H1 (cell line): ENCODE results near the gene ZNF789. TPM values are rescaled to one million over a fixed set of nuclear protein-coding genes. Genes with fewer than 3 reads are reported as not detected.

Source experiments
- CTCF ChIA-PET: fragments of 300-600 bp; sonication (Branson Sonifier 250); formaldehyde crosslinking; loops from one replicate; lab custom pipeline; 2021; ENCODE audit not compliant: partially characterized antibody; lab: Charles Lee
- POLR2A ChIA-PET: fragments of 300-600 bp; sonication (Branson Sonifier 250); formaldehyde crosslinking; loops from one replicate; lab custom pipeline; 2021; ENCODE audit warnings: inconsistent platforms; ENCODE audit not compliant: partially characterized antibody; lab: Charles Lee
- DNase-seq, 2 experiments: peaks; one replicate each; pipeline versions ENCODE4 v3.0.0 to v3.0.0-alpha.2; 2010 to 2022; ENCODE audit warnings: low spot score in 2 of 2, low read depth in 1 of 2, mixed read lengths in 1 of 2
- FAIRE-seq: peaks from 2 replicates; lab custom pipeline; 2011; peaks lifted over from hg19 to GRCh38; lab: Jason Lieb, UNC
- H2AFZ ChIP-seq: 2 replicates; pipeline ENCODE4 v1.8.1; 2012; ENCODE audit warnings: low read length, inconsistent platforms
- H2AK5ac ChIP-seq: 2 replicates; pipeline ENCODE4 v1.6.1; 2013; ENCODE audit warnings: low read depth, low read length
- H2BK120ac ChIP-seq: replicated peaks from 2 replicates; pipeline ENCODE3; 2013; ENCODE audit warnings: low read depth, low read length, inconsistent platforms
- H2BK12ac ChIP-seq: 2 replicates; pipeline ENCODE4 v1.6.1; 2013; ENCODE audit warnings: low read depth, low read length
- H2BK15ac ChIP-seq: 2 replicates; pipeline ENCODE4 v1.6.1; 2013; ENCODE audit warnings: low read length
- H2BK20ac ChIP-seq: 2 replicates; pipeline ENCODE4 v1.6.1; 2013; ENCODE audit warnings: low read length
- H2BK5ac ChIP-seq: 2 replicates; pipeline ENCODE4 v1.6.1; 2013; ENCODE audit warnings: low read depth, low read length
- H3K14ac ChIP-seq: 2 replicates; pipeline ENCODE4 v1.6.1; 2013; ENCODE audit warnings: inconsistent platforms; ENCODE audit not compliant: insufficient read length
- H3K18ac ChIP-seq: 2 replicates; pipeline ENCODE4 v1.6.1; 2013; ENCODE audit warnings: low read length; ENCODE audit errors: extremely low read depth
- H3K23ac ChIP-seq: 2 replicates; pipeline ENCODE4 v1.6.1; 2013; ENCODE audit warnings: inconsistent platforms; ENCODE audit not compliant: insufficient read length
- H3K23me2 ChIP-seq: 2 replicates; pipeline ENCODE4 v1.6.1; 2013; ENCODE audit warnings: low read depth, low read length
- H3K27ac ChIP-seq: 2 replicates; pipeline ENCODE4 v1.6.1; 2011; ENCODE audit warnings: low read depth, low read length, inconsistent platforms
- H3K27me3 ChIP-seq, 4 experiments: replicated peaks in 1 of 4; 1 replicate in 1 of 4; 2 replicates in 3 of 4; pipeline versions ENCODE4 v1.6.1 to v1.8.1; 2011 to 2013; ENCODE audit warnings: low read length in 3 of 4, mild to moderate bottlenecking in 3 of 4, inconsistent platforms in 2 of 4, mixed read lengths in 2 of 4, moderate library complexity in 1 of 4; ENCODE audit not compliant: control insufficient read depth in 3 of 4, insufficient read depth in 3 of 4; ENCODE audit errors: extremely low read depth in 1 of 4
- H3K36me3 ChIP-seq, 4 experiments: 2 replicates each; pipeline versions ENCODE4 v1.6.1 to v1.8.1; 2011 to 2013; ENCODE audit warnings: mild to moderate bottlenecking in 4 of 4, low read length in 3 of 4, moderate library complexity in 2 of 4, control low read depth in 1 of 4, inconsistent platforms in 1 of 4; ENCODE audit not compliant: insufficient read depth in 4 of 4, control insufficient read depth in 2 of 4
- H3K4ac ChIP-seq: replicated peaks from 2 replicates; pipeline ENCODE3; 2013; ENCODE audit warnings: low read length, low read depth, mixed read lengths, inconsistent platforms; ENCODE audit not compliant: insufficient read length
- H3K4me1 ChIP-seq, 4 experiments: replicated peaks in 1 of 4; 1 replicate in 1 of 4; 2 replicates in 3 of 4; pipeline versions ENCODE4 v1.6.1 to v1.8.1; 2011 to 2013; ENCODE audit warnings: low read length in 3 of 4, inconsistent platforms in 2 of 4, mixed read lengths in 1 of 4; ENCODE audit not compliant: insufficient read depth in 4 of 4, control insufficient read depth in 3 of 4
- H3K4me2 ChIP-seq, 2 experiments: 2 replicates each; pipeline versions ENCODE4 v1.6.1 to v1.8.1; 2011 to 2013; ENCODE audit warnings: low read depth in 2 of 2, low read length in 2 of 2, control low read depth in 1 of 2, inconsistent platforms in 1 of 2, mild to moderate bottlenecking in 1 of 2; ENCODE audit not compliant: insufficient read depth in 1 of 2
- H3K4me3 ChIP-seq, 4 experiments: fragments of 200-600, 300-600 bp in 1 of 4; sonication (generic), shearing (Covaris generic), sonication (Bioruptor Twin) in 1 of 4; 2 replicates each; pipeline versions ENCODE4 v1.5.1 to v1.8.1; 2011 to 2016; ENCODE audit warnings: low read length in 4 of 4, low read depth in 3 of 4, control low read depth in 2 of 4, inconsistent platforms in 2 of 4, mild to moderate bottlenecking in 2 of 4, mixed read lengths in 1 of 4, moderate library complexity in 1 of 4; ENCODE audit not compliant: insufficient read depth in 2 of 4; ENCODE audit errors: extremely low read depth in 1 of 4
- H3K56ac ChIP-seq: replicated peaks from 2 replicates; pipeline ENCODE3; 2013; ENCODE audit warnings: low read depth, mild to moderate bottlenecking, mixed read lengths, low read length, inconsistent platforms; ENCODE audit not compliant: insufficient read length
- H3K79me1 ChIP-seq: 2 replicates; pipeline ENCODE4 v1.6.1; 2013; ENCODE audit warnings: low read depth, low read length, control low read depth
- H3K79me2 ChIP-seq, 2 experiments: 2 replicates each; pipeline versions ENCODE4 v1.6.1 to v1.8.1; 2012 to 2013; ENCODE audit warnings: low read length in 2 of 2, mild to moderate bottlenecking in 2 of 2, inconsistent platforms in 1 of 2; ENCODE audit not compliant: insufficient read depth in 2 of 2, control insufficient read depth in 1 of 2
- H3K9ac ChIP-seq, 4 experiments: replicated peaks in 1 of 4; 1 replicate in 1 of 4; 2 replicates in 3 of 4; pipeline versions ENCODE4 v1.6.1 to v1.8.1; 2011 to 2013; ENCODE audit warnings: low read depth in 3 of 4, low read length in 3 of 4, control low read depth in 2 of 4, mild to moderate bottlenecking in 2 of 4, moderate library complexity in 2 of 4, inconsistent platforms in 1 of 4; ENCODE audit errors: extremely low read depth in 1 of 4
- H3K9me3 ChIP-seq, 2 experiments: 2 replicates each; pipeline versions ENCODE4 v1.6.1 to v1.8.1; 2012 to 2013; ENCODE audit warnings: mild to moderate bottlenecking in 2 of 2, moderate library complexity in 2 of 2, control low read depth in 1 of 2, inconsistent platforms in 1 of 2, low read depth in 1 of 2, low read length in 1 of 2, mixed read lengths in 1 of 2; ENCODE audit not compliant: insufficient read depth in 2 of 2
- H4K20me1 ChIP-seq, 2 experiments: replicated peaks in 1 of 2; 2 replicates each; pipeline versions ENCODE3 to v1.8.1; 2011 to 2013; ENCODE audit warnings: inconsistent platforms in 2 of 2, low read length in 2 of 2, mild to moderate bottlenecking in 1 of 2; ENCODE audit not compliant: insufficient read depth in 2 of 2, control insufficient read depth in 1 of 2
- H4K5ac ChIP-seq: 2 replicates; pipeline ENCODE4 v1.6.1; 2013; ENCODE audit warnings: low read length, low read depth, mixed read lengths, inconsistent platforms; ENCODE audit not compliant: insufficient read length
- H4K8ac ChIP-seq: 2 replicates; pipeline ENCODE4 v1.8.0; 2013; ENCODE audit warnings: mild to moderate bottlenecking, moderate library complexity, low read length, inconsistent platforms; ENCODE audit not compliant: insufficient read depth; ENCODE audit errors: extremely low read depth
- H4K91ac ChIP-seq: replicated peaks from 2 replicates; pipeline ENCODE3; 2013; ENCODE audit warnings: low read length, mixed read lengths, inconsistent platforms; ENCODE audit not compliant: insufficient read length
- ASH2L ChIP-seq: fragments of 200-600, 300-600 bp; sonication (generic); IDR thresholded peaks from one replicate; pipeline ENCODE4 v1.7.1; 2017; ENCODE audit warnings: low read length
- CHD2 ChIP-seq: IDR thresholded peaks from 2 replicates; pipeline ENCODE4 v1.6.1; 2012; ENCODE audit warnings: low read length, improper control_type of control experiment
- EP300 ChIP-seq, 2 experiments: IDR thresholded peaks; 1 replicate in 1 of 2; 2 replicates in 1 of 2; pipeline ENCODE4 v1.6.1; 2011 to 2012; ENCODE audit warnings: low read depth in 2 of 2, low read length in 2 of 2, mild to moderate bottlenecking in 2 of 2, borderline replicate concordance in 1 of 2, inconsistent platforms in 1 of 2, moderate library complexity in 1 of 2
- NANOG ChIP-seq: IDR thresholded peaks from 2 replicates; pipeline ENCODE4 v1.6.1; 2011; ENCODE audit warnings: low read length, low read depth, mild to moderate bottlenecking, inconsistent platforms; ENCODE audit not compliant: insufficient read depth, poor library complexity, severe bottlenecking
- NRF1 ChIP-seq: IDR thresholded peaks from 2 replicates; pipeline ENCODE4 v1.6.1; 2011; ENCODE audit warnings: mild to moderate bottlenecking, low read depth, low read length, improper control_type of control experiment
- SP4 ChIP-seq: IDR thresholded peaks from 2 replicates; pipeline ENCODE4 v1.6.1; 2012; ENCODE audit warnings: low read length, inconsistent platforms
- SUZ12 ChIP-seq: fragments of 200-600 bp; sonication (generic); IDR thresholded peaks from 2 replicates; pipeline ENCODE4 v1.6.1; 2012; ENCODE audit warnings: mild to moderate bottlenecking, inconsistent platforms, low read length, moderate library complexity, mixed read lengths
- ZNF274 ChIP-seq: IDR thresholded peaks from 2 replicates; pipeline ENCODE4 v1.7.0; 2012; ENCODE audit warnings: low read length, borderline replicate concordance; ENCODE audit errors: extremely low read depth
- WGBS, 2 experiments: shearing (Covaris generic) in 1 of 2; methylation state at CpG; one replicate each; pipeline versions ENCODE4 v1.1.6 to v1.1.7; 2013 to 2015; ENCODE audit warnings: low lambda C conversion rate in 2 of 2, mixed read lengths in 2 of 2, inconsistent platforms in 1 of 2, low coverage in 1 of 2, missing lambda C conversion rate in 1 of 2; ENCODE audit not compliant: insufficient replicate concordance in 2 of 2, insufficient coverage in 1 of 2, insufficient read length in 1 of 2; ENCODE audit errors: extremely low coverage in 1 of 2, missing lambda C conversion rate in 1 of 2; 5-methylcytosine and 5-hydroxymethylcytosine counted together
- polyA plus RNA-seq, 7 experiments: library from polyadenylated mRNA; depleted of rRNA in 3 of 7; stranded (reverse) in 5 of 7; unstranded in 2 of 7; fragments of >200 nt in 5 of 7; fragments of 200-250 nt in 2 of 7; gene quantifications; 1 replicate in 5 of 7; 2 replicates in 1 of 7; 4 replicates in 1 of 7; pipeline versions ENCODE4 v1.2.1 to v1.2.3, GENCODE V29; 2011 to 2013; ENCODE audit warnings: missing spikeins in 2 of 7, mixed read lengths in 2 of 7
- total RNA-seq: library from RNA; stranded (reverse); fragmentation: NEBNext Ultra II Directional; extraction: Animal tissue kit (Norgen Biotek cat#: 25700); gene quantifications from 2 replicates; pipeline ENCODE4 v1.2.1, GENCODE V29; 2021
- TF ChIP-seq, protein P1 (sequence below): IDR thresholded peaks from 2 replicates; pipeline ENCODE4 v1.6.1; 2011; ENCODE audit warnings: low read depth, mild to moderate bottlenecking, low read length; ENCODE audit not compliant: insufficient read depth
- TF ChIP-seq, protein P2 (sequence below), 3 experiments: IDR thresholded peaks; 1 replicate in 2 of 3; 2 replicates in 1 of 3; pipeline versions ENCODE4 v1.5.1 to v1.6.1; 2011; ENCODE audit warnings: low read length in 3 of 3, mild to moderate bottlenecking in 3 of 3, inconsistent platforms in 2 of 3, low read depth in 1 of 3, moderate library complexity in 1 of 3; ENCODE audit not compliant: insufficient read depth in 1 of 3; ENCODE audit errors: control extremely low read depth in 1 of 3

The ZNF789 gene
- total and polyA plus RNA-seq, 2 of the 8 experiments (the other 6 are each of a cell fraction or from before 2014, with no cell fraction given), result 11.4 to 12.5 TPM

DNA sequence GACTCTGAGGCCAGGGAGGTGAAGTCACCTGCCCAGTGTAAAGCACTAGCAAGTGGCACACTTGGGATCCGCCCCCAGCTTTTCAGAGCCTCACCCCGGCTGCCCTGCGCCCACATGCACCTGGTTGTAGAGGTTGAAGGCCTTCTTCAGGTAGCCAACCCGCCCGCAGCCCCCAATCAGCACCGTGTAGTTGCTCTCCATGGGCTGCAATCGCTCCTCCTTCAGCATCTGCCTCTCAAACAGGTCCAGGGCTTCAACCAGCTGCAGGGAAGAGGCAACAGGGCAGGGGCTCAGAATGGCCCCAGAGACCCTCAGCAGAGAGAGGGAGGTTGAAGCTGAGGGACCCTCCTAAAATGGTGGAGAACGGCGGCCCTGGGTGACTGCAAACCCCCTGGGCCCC is 39.5 kb upstream of the ZNF789 start:
- Histone ChIP-seq H3K4me2 (no peak overlapping the region), H3K14ac (no peak overlapping the region), H3K4ac (no peak overlapping the region), H3K9ac (no peak overlapping the region), H3K4me3 (no peak overlapping the region), H4K20me1 (peaks cover 0 to 6% of the 10 kb centered on the region in 2 experiments), H3K4me1 (peaks cover 0 to 5% (median 3%) of the 10 kb centered on the region in 4 experiments; a peak in 4 of 7 replicates), H3K79me1 (peaks cover 2% of the 10 kb centered on the region; the same call in 1 of the 2 replicates), H2BK12ac (no peak overlapping the region), H3K23ac (no peak overlapping the region), H4K5ac (no peak overlapping the region), H2BK20ac (no peak overlapping the region), H3K27me3 (no peaks in the 10 kb centered on the region), H2BK15ac (no peak overlapping the region), H3K9me3 (no peaks in the 10 kb centered on the region), H4K91ac (no peak overlapping the region), H2AK5ac (no peak overlapping the region), H2BK5ac (no peak overlapping the region), H4K8ac (no peak overlapping the region), H3K56ac (no peak overlapping the region), H3K36me3 (peaks cover 17 to 55% (median 44%) of the 10 kb centered on the region in 4 experiments), H2AFZ (no peak overlapping the region), H3K18ac (no peak overlapping the region), H3K27ac (no peak overlapping the region), H3K79me2 (peaks cover 2 to 22% of the 10 kb centered on the region in 2 experiments; a peak in 2 of 4 replicates), H2BK120ac (no peak overlapping the region), H3K23me2 (no peaks in the 10 kb centered on the region)
- POLR2A ChIA-PET, result interaction anchor here (1.1 to 3.3 kb wide), 6 partner anchors 9 to 27 kb away, joined by 3 to 19 read pairs (median 8); partner anchors contain the start of genes BUD31 and PDAP1
- WGBS, 2 experiments, result 92% methylated on average over 9 of the region's 9 CpGs; no CpG with 5 or more reads in 1 of the 2 experiments
- FAIRE-seq, result no peak
- DNase-seq, result no peak
- CTCF ChIA-PET, result interaction anchor here (0.7 to 2.3 kb wide), 2 partner anchors 14 to 23 kb away, joined by 3 to 7 read pairs; no protein-coding TSS in a partner anchor
- TF ChIP-seq SP4, result no peak
- no peak for TF ChIP-seq ZNF274
- no peak for TF ChIP-seq EP300 (IDR thresholded peaks at IDR 0.05; ENCODE audit: borderline replicate concordance in 1 of 2, low read depth in 2 of 2, low read length in 2 of 2)
- no peak for TF ChIP-seq SUZ12
- TF ChIP-seq, protein P1, sequence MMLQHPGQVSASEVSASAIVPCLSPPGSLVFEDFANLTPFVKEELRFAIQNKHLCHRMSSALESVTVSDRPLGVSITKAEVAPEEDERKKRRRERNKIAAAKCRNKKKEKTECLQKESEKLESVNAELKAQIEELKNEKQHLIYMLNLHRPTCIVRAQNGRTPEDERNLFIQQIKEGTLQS, result no peak
- TF ChIP-seq NRF1, result no peak
- no peak for TF ChIP-seq ASH2L
- TF ChIP-seq NANOG, result no peak
- TF ChIP-seq, protein P2, sequence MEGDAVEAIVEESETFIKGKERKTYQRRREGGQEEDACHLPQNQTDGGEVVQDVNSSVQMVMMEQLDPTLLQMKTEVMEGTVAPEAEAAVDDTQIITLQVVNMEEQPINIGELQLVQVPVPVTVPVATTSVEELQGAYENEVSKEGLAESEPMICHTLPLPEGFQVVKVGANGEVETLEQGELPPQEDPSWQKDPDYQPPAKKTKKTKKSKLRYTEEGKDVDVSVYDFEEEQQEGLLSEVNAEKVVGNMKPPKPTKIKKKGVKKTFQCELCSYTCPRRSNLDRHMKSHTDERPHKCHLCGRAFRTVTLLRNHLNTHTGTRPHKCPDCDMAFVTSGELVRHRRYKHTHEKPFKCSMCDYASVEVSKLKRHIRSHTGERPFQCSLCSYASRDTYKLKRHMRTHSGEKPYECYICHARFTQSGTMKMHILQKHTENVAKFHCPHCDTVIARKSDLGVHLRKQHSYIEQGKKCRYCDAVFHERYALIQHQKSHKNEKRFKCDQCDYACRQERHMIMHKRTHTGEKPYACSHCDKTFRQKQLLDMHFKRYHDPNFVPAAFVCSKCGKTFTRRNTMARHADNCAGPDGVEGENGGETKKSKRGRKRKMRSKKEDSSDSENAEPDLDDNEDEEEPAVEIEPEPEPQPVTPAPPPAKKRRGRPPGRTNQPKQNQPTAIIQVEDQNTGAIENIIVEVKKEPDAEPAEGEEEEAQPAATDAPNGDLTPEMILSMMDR (IDR thresholded peaks at IDR 0.05; ENCODE audit: control extremely low read depth in 1 of 3, insufficient read depth in 1 of 3, low read depth in 1 of 3, low read length in 3 of 3), result no peak
- no peak for TF ChIP-seq CHD2
